Lower lobe of right lung (tissue), 2 donors: ENCODE measurements around the gene SOAT2. TPM values are rescaled to one million over a fixed set of nuclear protein-coding genes. Genes with fewer than 3 reads are reported as not detected.

Experiments used
- ATAC-seq, 2 donors: fragments of 200-7000 bp; cut with Tn5 transposase; one replicate each; pipeline ENCODE4 v1.9.1; 2020 to 2022; ENCODE audit warnings: mild to moderate bottlenecking in 2 of 2, moderate library complexity in 2 of 2
- DNase-seq: peaks from one replicate; pipeline ENCODE4 v3.0.0-alpha.2; 2020
- H3K27ac ChIP-seq: fragments of 200-600 bp; one replicate; pipeline ENCODE4 v1.8.0; 2022
- H3K27me3 ChIP-seq: fragments of 200-600 bp; one replicate; pipeline ENCODE4 v1.8.0; 2022; ENCODE audit warnings: low read depth
- H3K36me3 ChIP-seq: fragments of 200-600 bp; one replicate; pipeline ENCODE4 v1.8.0; 2022; ENCODE audit warnings: mild to moderate bottlenecking
- H3K4me1 ChIP-seq: fragments of 200-600 bp; one replicate; pipeline ENCODE4 v1.8.0; 2022
- H3K4me3 ChIP-seq: fragments of 200-600 bp; one replicate; pipeline ENCODE4 v1.8.0; 2022; ENCODE audit warnings: mild to moderate bottlenecking
- H3K9me3 ChIP-seq: fragments of 200-600 bp; one replicate; pipeline ENCODE4 v1.8.0; 2022
- intact Hi-C: fragments of 100-400 bp; cut with DNase I; formaldehyde crosslinking; loops from one replicate; pipeline ENCODE4 v1.11.0; 2022
- total RNA-seq: library from RNA; stranded (reverse); fragmentation: NEBNext Ultra II Directional; extraction: Animal tissue kit (Norgen Biotek cat#: 25700); gene quantifications from one replicate; pipeline ENCODE4 v1.2.1, GENCODE V29; 2021
- TF ChIP-seq, protein P1 (sequence below): fragments of 200-600 bp; IDR thresholded peaks from one replicate; pipeline ENCODE4 v1.8.0; 2022; ENCODE audit warnings: antibody characterized with exemption, mild to moderate bottlenecking
- donor health status: DM: no; HTN: yes; CAD: no; lungs with severe emphysema.

The SOAT2 gene
- total RNA-seq, 1 donor from 2014 or later, result not detected

DNA sequence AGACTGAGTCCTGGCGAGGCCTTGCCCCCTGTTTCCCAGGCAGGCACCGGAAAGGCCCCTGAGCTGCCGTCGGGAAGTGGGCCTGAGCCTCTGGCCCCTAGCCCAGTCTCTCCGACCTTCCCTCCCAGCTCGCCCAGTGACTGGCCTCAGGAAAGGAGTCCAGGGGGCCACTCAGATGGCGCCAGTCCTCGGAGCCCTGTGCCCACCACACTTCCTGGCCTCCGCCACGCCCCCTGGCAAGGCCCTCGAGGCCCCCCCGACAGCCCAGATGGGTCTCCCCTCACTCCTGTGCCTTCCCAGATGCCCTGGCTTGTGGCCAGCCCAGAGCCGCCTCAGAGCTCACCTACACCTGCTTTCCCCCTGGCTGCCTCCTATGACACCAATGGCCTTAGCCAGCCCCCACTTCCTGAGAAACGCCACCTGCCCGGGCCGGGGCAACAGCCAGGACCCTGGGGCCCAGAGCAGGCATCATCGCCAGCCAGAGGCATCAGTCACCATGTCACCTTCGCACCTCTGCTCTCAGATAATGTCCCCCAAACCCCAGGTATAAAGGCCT is 42.5 kb upstream of the SOAT2 start:
- TF ChIP-seq, protein P1, sequence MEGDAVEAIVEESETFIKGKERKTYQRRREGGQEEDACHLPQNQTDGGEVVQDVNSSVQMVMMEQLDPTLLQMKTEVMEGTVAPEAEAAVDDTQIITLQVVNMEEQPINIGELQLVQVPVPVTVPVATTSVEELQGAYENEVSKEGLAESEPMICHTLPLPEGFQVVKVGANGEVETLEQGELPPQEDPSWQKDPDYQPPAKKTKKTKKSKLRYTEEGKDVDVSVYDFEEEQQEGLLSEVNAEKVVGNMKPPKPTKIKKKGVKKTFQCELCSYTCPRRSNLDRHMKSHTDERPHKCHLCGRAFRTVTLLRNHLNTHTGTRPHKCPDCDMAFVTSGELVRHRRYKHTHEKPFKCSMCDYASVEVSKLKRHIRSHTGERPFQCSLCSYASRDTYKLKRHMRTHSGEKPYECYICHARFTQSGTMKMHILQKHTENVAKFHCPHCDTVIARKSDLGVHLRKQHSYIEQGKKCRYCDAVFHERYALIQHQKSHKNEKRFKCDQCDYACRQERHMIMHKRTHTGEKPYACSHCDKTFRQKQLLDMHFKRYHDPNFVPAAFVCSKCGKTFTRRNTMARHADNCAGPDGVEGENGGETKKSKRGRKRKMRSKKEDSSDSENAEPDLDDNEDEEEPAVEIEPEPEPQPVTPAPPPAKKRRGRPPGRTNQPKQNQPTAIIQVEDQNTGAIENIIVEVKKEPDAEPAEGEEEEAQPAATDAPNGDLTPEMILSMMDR, result no peak
- Histone ChIP-seq H3K36me3 (peaks cover 100% of the 10 kb centered on the region), H3K27ac (peak overlapping the region; percentile 67), H3K27me3 (no peaks in the 10 kb centered on the region), H3K4me3 (no peak overlapping the region), H3K9me3 (no peaks in the 10 kb centered on the region), H3K4me1 (peaks cover 49% of the 10 kb centered on the region)
- intact Hi-C loops, result no loop called here
- peak; percentile 3 to 11 for ATAC-seq
- DNase-seq, result peak; percentile 64

DNA sequence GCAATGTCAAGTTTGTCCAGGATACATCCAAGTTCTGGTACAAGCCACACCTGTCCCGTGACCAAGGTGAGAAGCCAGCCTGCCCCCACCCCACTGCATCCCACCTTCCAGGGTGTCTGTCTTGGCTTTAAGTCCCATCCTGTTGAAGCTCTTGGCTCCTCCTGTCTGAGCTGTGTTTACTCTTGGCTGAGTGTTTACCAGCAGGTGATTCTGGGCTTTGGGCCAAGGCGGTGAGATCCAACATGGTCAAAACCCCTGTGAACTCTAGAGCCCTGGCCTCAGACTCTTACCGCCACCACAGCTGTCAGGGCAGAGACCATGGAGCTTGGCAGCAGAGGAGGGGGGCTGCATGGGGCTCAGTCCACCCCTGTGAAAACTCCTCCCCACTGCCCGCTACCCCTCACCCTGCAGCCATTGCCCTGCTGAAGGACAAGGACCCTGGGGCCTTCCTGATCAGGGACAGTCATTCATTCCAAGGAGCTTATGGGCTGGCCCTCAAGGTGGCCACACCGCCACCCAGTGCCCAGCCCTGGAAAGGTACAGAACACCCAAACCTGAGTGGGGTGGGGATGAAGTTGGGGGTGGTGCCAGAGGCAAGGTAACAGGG is 41.8 kb upstream of the SOAT2 start:
- ATAC-seq (peak; percentile 59 to 77), DNase-seq (peak; percentile 85)
- Histone ChIP-seq H3K27ac (peak overlapping the region; percentile 67), H3K4me3 (no peak overlapping the region), H3K27me3 (no peaks in the 10 kb centered on the region), H3K9me3 (no peaks in the 10 kb centered on the region), H3K36me3 (peaks cover 100% of the 10 kb centered on the region), H3K4me1 (peaks cover 52% of the 10 kb centered on the region)
- intact Hi-C loops, result no loop called here
- TF ChIP-seq, protein P1, result peak; percentile 26

DNA sequence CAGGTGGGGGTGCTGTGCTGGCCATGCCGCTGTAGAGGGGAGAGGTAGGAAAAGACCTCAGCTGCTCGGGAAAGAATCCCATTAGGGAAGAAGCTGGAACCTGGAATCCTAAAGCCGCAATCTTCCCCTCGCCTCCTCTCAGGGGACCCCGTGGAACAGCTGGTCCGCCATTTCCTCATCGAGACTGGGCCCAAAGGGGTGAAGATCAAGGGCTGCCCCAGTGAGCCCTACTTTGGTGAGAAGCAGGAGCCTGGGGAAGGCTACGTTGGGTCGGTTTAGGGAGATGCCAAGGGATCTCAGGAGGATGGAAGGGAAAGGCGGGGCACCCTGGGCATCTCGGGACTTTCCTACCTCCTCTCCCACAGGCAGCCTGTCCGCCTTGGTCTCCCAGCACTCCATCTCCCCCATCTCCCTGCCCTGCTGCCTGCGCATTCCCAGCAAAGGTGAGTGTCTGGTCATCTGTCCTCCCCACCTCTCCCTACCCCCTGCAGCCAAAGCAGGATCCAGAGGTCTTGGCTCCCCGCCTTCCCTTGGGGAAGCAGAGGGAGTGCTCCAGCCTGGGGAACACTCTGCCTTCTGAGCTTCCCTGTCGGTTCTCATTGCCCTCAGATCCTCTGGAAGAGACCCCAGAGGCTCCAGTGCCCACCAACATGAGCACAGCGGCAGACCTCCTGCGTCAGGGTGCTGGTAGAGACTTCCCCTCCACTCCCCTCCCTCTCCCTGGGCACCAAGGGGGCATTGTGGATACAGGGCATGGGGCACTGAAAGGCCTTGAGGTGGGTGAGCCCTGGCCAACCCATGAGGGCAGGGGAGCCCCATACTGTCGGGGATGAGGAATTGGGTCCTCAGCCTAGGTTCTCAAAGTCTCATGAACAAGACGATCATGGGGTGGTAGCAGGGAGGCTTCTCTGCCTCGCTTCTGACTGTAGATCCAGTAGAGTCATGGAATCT is 41.0 kb upstream of the SOAT2 start:
- Histone ChIP-seq H3K27ac (peak overlapping the region; percentile 67), H3K27me3 (no peaks in the 10 kb centered on the region), H3K4me3 (no peak overlapping the region), H3K4me1 (peaks cover 53% of the 10 kb centered on the region), H3K36me3 (peaks cover 100% of the 10 kb centered on the region), H3K9me3 (no peaks in the 10 kb centered on the region)
- TF ChIP-seq, protein P1, result no peak
- intact Hi-C loops, result no loop called here
- no peak for DNase-seq
- no peak for ATAC-seq

DNA sequence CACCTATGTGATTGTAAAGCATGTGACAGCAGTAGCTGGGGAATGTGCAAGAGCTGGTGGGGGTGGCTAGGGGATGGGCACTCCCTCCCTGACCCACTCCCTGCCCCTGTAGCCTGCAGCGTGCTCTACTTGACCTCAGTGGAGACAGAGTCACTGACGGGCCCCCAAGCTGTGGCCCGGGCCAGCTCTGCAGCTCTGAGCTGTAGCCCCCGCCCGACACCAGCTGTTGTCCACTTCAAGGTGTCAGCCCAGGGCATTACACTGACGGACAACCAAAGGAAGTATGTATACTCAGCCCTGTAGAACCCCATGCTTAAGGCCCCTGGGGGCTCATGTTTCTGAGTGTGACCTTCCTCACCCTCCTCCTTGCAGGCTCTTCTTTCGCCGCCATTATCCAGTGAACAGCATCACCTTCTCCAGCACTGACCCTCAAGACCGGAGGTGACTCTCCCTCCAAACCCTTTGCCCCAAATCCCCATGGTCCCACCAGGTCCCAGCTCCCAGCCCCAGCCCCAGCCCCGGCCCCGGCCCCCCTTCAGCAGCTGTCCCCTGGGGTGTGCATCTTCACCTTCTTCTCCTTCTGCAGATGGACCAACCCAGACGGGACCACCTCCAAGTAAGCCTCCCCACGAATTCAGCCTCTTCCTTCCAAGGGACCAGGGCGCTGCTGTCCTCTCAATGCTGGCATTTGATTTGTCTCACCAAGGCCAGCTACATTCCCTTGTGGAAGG is 40.1 kb upstream of the SOAT2 start:
- TF ChIP-seq, protein P1, result no peak
- Histone ChIP-seq H3K27me3 (no peaks in the 10 kb centered on the region), H3K27ac (peak overlapping the region; percentile 24), H3K4me1 (peaks cover 53% of the 10 kb centered on the region), H3K4me3 (no peak overlapping the region), H3K36me3 (peaks cover 100% of the 10 kb centered on the region), H3K9me3 (no peaks in the 10 kb centered on the region)
- intact Hi-C loops, result no loop called here
- no peak for ATAC-seq
- no peak for DNase-seq
